WERI-Rb-1 (cell line): ENCODE data around the gene UBFD1.

Source experiments
- DNase-seq: peaks from one replicate; pipeline ENCODE4 v3.0.0-alpha.2; 2020
- H3K27ac ChIP-seq: fragments of 250-450 bp; sonication (Bioruptor Pico); 2 replicates; pipeline ENCODE4 v1.5.1; 2020; ENCODE audit warnings: mild to moderate bottlenecking, moderate library complexity
- H3K27me3 ChIP-seq: fragments of 250-450 bp; sonication (Bioruptor Pico); 2 replicates; pipeline ENCODE4 v1.5.1; 2021; ENCODE audit warnings: mild to moderate bottlenecking, low read depth, moderate library complexity; ENCODE audit not compliant: insufficient read depth, severe bottlenecking
- H3K36me3 ChIP-seq: fragments of 250-450 bp; sonication (Bioruptor Pico); 2 replicates; pipeline ENCODE4 v1.5.1; 2020; ENCODE audit warnings: mild to moderate bottlenecking, moderate library complexity
- H3K4me3 ChIP-seq: 2 replicates; pipeline ENCODE4 v1.5.1; 2011; ENCODE audit warnings: low read depth, mild to moderate bottlenecking, control low read depth, low read length
- H3K9me3 ChIP-seq: fragments of 250-450 bp; sonication (Bioruptor Pico); 2 replicates; pipeline ENCODE4 v1.5.1; 2021; ENCODE audit warnings: mild to moderate bottlenecking, moderate library complexity; ENCODE audit not compliant: severe bottlenecking
- TF ChIP-seq, protein P1 (sequence below): IDR thresholded peaks from 2 replicates; pipeline ENCODE4 v1.5.1; 2011; ENCODE audit warnings: low read depth, mild to moderate bottlenecking, control low read depth, inconsistent platforms, low read length

Gene UBFD1

DNA sequence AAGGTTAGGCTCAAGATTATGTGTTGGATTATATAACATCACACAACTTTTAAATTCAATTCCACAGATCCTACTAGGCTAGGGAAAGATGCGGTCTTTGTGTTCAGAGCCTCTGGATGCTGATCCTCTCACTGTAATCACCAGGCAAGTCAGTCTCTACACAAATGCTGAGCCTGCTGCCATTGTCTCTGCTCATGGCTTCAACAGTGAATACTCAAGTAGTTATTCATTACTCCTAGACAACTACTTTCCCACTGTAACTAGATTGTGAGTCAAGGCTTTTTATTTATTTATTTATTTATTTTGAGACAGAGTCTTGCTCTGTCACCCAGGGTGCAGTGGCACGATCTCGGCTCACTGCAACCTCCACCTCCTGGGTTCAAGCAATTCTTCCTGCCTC, 54.4 kb downstream of the UBFD1 start:
- no peak overlapping the region for H3K4me3 ChIP-seq
- peaks cover 55% of the 10 kb centered on the region for H3K36me3 ChIP-seq

DNA sequence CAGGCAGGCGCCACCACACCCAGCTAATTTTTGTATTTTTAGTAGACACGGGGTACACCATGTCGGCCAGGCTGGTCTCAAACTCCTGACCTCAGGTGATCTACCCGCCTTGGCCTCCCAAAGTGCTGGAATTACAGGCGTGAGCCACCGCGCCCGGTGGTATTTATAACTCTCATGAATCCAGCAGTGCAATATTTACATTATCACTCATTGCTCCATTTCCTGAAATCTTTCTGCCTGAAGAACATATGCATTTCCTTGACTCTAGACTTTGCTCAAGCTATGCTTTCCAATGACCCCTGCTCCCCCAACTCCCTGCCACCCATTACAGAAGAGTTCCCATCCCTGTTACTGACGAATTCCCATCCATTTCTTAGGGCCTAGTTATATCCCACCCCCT, 58.3 kb downstream of the UBFD1 start:
- TF ChIP-seq, protein P1, sequence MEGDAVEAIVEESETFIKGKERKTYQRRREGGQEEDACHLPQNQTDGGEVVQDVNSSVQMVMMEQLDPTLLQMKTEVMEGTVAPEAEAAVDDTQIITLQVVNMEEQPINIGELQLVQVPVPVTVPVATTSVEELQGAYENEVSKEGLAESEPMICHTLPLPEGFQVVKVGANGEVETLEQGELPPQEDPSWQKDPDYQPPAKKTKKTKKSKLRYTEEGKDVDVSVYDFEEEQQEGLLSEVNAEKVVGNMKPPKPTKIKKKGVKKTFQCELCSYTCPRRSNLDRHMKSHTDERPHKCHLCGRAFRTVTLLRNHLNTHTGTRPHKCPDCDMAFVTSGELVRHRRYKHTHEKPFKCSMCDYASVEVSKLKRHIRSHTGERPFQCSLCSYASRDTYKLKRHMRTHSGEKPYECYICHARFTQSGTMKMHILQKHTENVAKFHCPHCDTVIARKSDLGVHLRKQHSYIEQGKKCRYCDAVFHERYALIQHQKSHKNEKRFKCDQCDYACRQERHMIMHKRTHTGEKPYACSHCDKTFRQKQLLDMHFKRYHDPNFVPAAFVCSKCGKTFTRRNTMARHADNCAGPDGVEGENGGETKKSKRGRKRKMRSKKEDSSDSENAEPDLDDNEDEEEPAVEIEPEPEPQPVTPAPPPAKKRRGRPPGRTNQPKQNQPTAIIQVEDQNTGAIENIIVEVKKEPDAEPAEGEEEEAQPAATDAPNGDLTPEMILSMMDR = no peak
- Histone ChIP-seq H3K9me3 (no peaks in the 10 kb centered on the region), H3K36me3 (peaks cover 56% of the 10 kb centered on the region), H3K27me3 (no peaks in the 10 kb centered on the region), H3K27ac (no peak overlapping the region), H3K4me3 (no peak overlapping the region)
- no peak for DNase-seq

More for the DNA sequence above, 54.4 kb downstream of the UBFD1 start:
- no peak for DNase-seq
- Histone ChIP-seq H3K27me3 (no peaks in the 10 kb centered on the region), H3K9me3 (no peaks in the 10 kb centered on the region), H3K27ac (no peak overlapping the region)
- TF ChIP-seq, protein P1 = no peak
